Inflammatory macrophage treated with lipopolysaccharide for 1 hour (primary cell): ENCODE data around the gene CRHR1.
A peak's percentile ranks its signal among the peaks of the same experiment; 100 is the strongest.
"Not testable (repeated sequence)": the region's sequence is repeated elsewhere in the genome, so short reads cannot be mapped to it uniquely, and the experiment has no call there.

ENCODE experiments used
- DNase-seq, 2 donors: peaks; one replicate each; pipeline ENCODE4 v3.0.0-alpha.2; 2020 to 2022

The CRHR1 gene

GRCh38 chr17:45784293-45784740 is at the start of gene CRHR1:
CRHR1 (plus strand) TSS chr17:45784320; CDS start chr17:45784545, 225 bp downstream.
- no peak for DNase-seq

- DNase-seq: no peak
These were observed 49.5 kb upstream of the CRHR1 start for GRCh38 chr17:45734598-45734997.

- DNase-seq: no peak
These were observed 48.6 kb upstream of the CRHR1 start for GRCh38 chr17:45735488-45735887.

GRCh38 chr17:45739786-45740185 is 44.3 kb upstream of the CRHR1 start:
- DNase-seq: no peak

GRCh38 chr17:45740553-45741330 is 43.4 kb upstream of the CRHR1 start:
- peak in 1 of 2 donors; percentile 14 for DNase-seq

DNA sequence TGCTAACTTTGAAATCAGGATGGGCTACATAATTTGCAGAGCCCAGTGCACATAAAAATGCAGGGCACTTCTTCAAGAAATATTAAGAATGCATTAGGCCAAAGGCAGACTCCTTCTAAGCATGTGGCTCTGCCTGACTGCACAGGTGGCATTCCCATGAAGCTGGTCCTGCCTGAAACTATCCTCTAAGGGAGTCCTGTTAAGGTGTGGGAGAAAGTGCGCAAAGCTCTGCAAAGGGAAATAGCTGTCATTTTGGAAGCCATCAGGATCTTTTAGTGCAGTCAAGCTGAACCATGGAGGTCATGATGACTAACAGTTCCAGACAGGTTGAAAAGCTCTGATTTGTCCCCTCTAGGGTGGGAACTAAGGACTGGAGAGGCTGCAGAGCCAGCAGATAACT is 41.9 kb upstream of the CRHR1 start:
- no peak for DNase-seq

DNA sequence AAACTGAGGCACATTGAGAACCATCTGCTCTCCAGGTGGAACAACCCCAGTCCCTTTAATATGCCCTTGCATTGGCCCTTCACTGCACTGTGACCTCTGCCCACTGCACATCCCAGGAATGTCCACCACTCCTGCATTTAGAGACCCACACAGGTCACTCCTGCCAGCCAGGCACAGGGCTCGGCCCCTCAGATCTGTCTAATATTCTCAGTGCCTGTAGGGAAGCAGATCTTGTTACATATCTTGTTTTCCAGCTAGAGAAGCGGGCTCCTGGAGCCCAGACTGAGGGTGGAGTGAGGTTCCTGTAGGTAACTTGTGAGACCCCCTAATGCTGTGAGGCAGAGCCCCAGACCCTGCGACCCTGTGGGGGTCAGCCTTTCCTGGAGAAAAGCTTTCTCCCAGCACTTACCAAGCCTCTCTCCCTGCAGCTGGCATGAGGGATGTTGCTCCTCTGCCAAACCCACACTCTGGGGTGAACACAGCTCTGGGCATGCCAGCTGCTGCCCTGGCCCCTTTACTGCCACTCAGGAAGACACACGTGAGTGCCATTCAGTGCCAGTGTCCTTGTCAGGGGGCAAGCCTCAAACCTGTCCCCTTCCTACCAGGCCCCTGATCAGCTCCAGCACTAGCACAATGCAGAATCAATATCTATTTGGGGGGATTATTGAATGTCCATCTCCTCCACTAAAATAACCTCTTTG is 40.3 kb upstream of the CRHR1 start:
- no peak for DNase-seq

DNA sequence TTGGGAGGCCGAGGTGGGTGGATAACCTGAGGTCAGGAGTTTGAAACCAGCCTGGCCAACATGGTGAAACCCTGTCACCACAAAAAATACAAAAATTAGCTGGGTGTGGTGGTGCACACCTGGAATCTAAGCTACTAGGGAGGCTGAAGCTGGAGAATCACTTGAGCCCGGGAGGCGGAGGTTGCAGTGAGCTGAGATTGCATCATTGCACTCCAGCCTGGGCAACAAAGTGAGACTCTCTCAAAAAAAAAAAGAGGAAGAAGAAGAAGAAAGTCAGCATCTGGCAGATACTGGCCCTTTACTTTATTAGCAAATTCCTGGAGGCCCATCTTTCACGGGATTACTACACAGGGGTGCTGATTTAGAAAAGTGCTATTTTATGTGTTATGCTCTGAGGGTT is 39.3 kb upstream of the CRHR1 start:
- not testable (repeated sequence) for DNase-seq

- no peak for DNase-seq
These were observed 38.3 kb upstream of the CRHR1 start for GRCh38 chr17:45745601-45746494.

DNA sequence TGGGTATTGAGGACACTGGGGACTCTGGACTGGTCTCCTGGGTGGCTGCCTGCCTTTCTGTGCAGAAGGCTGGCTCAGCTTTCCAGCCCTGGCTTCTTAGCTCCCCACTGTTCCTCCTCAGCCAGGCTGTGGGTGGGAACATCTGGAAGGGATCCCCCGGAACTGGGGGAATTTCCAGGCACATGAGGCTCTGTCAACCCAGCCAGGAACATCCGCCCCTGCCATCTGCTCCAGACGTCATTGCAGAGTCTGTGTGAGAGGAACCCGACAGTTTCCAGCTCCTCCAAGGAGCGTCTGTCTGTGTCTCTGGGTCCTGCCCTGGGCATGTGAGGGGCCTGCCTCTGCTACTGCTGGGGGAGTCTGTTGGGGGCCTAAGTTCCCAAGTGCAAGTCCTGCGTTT is 36.2 kb upstream of the CRHR1 start:
- peak in 1 of 2 donors; percentile 5 for DNase-seq

DNA sequence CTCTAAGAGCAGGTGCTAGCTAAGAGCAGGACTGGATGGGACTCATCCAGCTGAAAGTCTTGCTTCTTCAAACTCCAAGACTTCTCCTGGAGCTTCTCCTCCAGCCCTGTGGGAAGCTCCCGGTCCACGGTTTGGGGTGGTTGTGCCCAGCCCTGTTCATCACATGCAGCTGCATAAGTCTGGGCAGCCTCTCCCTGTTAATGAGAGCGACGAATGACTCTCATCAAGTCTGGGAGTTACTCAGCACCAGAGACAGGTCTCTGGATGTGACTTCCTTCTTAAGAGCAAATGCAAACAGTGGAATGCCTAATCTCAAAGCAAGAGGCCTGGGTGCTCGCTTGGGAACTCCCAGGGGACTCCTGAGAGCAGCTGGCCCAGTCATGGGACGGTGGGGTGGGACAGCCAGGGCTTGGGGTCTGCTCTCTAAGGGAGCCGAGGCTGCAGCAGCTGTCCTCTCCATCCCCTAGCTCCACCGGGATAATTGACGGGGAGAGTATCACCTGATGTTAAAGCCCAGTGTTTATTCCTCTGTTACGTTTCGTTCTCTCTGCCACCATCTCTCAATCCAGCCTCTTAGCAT is 35.3 kb upstream of the CRHR1 start:
- DNase-seq: no peak

DNA sequence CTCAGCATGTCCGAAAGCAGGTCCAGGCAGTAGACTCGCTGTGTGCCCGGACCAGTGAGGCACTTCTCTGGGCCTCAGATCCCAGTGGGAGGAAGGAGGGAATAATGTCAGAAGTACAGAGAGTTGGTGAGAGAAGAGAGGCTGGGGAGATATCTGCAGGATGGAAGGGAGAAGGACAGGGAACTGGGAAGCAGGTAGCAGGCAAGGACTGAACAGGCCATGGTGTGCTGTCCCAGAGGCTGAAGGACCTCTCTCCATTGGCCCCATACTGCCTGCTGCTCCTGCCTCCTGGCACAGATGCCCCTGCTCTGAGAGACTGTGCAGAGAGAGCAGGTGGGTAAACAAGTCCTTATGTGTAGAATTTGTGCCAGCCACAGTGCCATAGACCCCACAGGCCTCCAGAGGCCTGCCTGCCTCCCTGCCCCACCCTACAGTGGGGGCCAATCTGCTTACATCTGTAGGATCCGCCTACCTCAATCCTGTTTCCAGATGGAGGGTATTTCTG is 34.2 kb upstream of the CRHR1 start:
- DNase-seq: no peak

- DNase-seq: no peak
These were observed 33.2 kb upstream of the CRHR1 start for GRCh38 chr17:45750779-45751440.

- DNase-seq: no peak
These were observed 32.7 kb upstream of the CRHR1 start for GRCh38 chr17:45751466-45751865.

GRCh38 chr17:45752246-45752645 is 31.9 kb upstream of the CRHR1 start:
- no peak for DNase-seq

- DNase-seq: no peak
These were observed 30.4 kb upstream of the CRHR1 start for GRCh38 chr17:45753645-45754225.

GRCh38 chr17:45755050-45755449 is 29.1 kb upstream of the CRHR1 start:
- no peak for DNase-seq

- no peak for DNase-seq
These were observed 27.7 kb upstream of the CRHR1 start for GRCh38 chr17:45756266-45756991.

DNA sequence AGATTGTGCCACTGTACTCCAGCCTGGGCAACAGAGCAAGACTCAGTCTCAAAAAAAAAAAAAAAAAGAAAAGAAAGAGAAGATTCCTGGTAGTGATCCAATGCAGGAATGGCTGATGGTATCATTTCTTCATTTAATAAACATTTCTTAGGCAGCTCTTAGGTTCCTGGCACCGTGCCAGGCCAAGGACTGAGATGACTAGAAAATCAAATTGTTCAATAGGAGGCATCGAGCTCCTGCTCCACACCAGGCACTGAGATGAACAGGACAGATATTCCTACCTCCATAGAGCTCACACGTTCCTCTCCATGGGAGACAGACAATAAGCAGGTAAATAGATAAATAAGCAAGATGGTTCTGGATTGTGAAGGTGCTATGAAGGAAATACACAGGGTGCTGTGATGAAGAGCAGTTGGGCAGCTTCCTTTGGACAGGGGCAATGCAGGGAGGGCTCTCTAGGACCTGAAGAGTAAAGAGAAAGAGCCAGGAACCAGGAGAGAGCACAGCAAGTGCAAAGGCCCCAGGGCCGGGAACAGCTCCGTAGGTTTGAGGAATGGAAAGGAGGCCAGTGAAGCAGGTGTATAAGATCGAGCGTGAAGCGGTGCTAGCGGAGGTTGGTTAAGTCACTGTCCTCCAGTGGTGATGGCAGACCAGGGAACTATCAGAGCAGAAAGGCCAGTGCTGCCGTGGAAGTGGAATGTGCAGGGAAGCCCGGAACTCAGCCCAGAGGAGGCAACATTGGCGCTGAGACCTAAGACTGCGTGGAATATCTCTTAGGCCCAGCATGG is 26.5 kb upstream of the CRHR1 start:
- no peak for DNase-seq

GRCh38 chr17:45758544-45758943 is 25.6 kb upstream of the CRHR1 start:
- DNase-seq: no peak
